SK-N-MC (cell line): ENCODE measurements around the gene EDA.

Experiments used
- EZH2 ChIP-seq: fragments of 200-600 bp; sonication (generic); IDR thresholded peaks from one replicate; pipeline ENCODE4 v1.6.1; 2017; ENCODE audit warnings: antibody characterized with exemption
- POLR2AphosphoS5 ChIP-seq: IDR thresholded peaks from 2 replicates; pipeline ENCODE4 v1.6.1; 2012; ENCODE audit warnings: mild to moderate bottlenecking, low read depth, low read length, borderline replicate concordance

DNA sequence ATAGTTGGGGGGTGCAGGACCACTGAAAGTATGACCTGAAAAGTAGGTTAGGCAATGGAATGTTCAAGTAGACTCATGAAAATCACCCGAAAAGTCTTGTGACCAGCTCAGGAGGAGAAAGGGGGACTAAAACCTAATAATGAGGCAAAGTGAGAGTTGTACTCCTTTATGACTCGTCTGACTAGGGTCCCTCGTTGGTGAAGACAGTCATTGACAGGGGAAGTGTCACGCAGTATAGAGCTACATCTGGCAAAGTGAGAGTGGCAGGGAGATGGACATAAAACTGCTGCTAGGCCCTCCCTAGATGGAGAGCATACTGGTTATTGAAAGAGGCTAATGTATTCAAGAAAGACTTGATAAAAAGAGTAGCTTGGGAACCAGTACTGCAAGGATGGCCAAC is 466.8 kb downstream of the EDA start:
- TF ChIP-seq EZH2 (no peak), POLR2AphosphoS5 (no peak)
